ENCODE data around the gene PADI2. TPM values are rescaled to one million over a fixed set of nuclear protein-coding genes. Genes with fewer than 3 reads are reported as not detected.

The PADI2 gene
- total and polyA plus RNA-seq, 2 experiments from 2014 or later = 1.7 to 4.3 TPM

- ATAC-seq (no peak), DNase-seq (ENCODE audit: low spot score) (no peak)
- H3K36me3 Mint-ChIP-seq (ENCODE audit: low read depth) = no peaks in the 10 kb centered on the region
- no peak overlapping the region for H2AFZ ChIP-seq
- H3K4me1 Mint-ChIP-seq = peaks cover 21% of the 10 kb centered on the region
- no peak overlapping the region for H3K4me3 ChIP-seq
- H3F3A ChIP-seq (replicated peaks; ENCODE audit: low read depth) = no peaks in the 10 kb centered on the region
- H3K79me2 ChIP-seq (replicated peaks; ENCODE audit: insufficient read depth) = no peaks in the 10 kb centered on the region
- no peak overlapping the region for H3K4me2 ChIP-seq
- no peak overlapping the region for H3K27ac ChIP-seq (ENCODE audit: low read depth)
- H3K4me3 Mint-ChIP-seq = no peak overlapping the region
- H4K20me1 ChIP-seq (replicated peaks; ENCODE audit: insufficient read depth) = no peaks in the 10 kb centered on the region
- peaks cover 2% of the 10 kb centered on the region; the same call in 1 of the 3 replicates for H3K9me3 Mint-ChIP-seq
- no peak for TF ChIP-seq STAT1 (IDR thresholded peaks at IDR 0.05; ENCODE audit: unreplicated experiment)
- TF ChIP-seq ZNF331 (CRISPR knock-in tag; IDR thresholded peaks at IDR 0.05; ENCODE audit: low read depth) = no peak
- no peak for TF ChIP-seq JUNB (IDR thresholded peaks at IDR 0.05; ENCODE audit: unreplicated experiment)
- TF ChIP-seq, protein P1, sequence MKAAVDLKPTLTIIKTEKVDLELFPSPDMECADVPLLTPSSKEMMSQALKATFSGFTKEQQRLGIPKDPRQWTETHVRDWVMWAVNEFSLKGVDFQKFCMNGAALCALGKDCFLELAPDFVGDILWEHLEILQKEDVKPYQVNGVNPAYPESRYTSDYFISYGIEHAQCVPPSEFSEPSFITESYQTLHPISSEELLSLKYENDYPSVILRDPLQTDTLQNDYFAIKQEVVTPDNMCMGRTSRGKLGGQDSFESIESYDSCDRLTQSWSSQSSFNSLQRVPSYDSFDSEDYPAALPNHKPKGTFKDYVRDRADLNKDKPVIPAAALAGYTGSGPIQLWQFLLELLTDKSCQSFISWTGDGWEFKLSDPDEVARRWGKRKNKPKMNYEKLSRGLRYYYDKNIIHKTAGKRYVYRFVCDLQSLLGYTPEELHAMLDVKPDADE (IDR thresholded peaks at IDR 0.05) = no peak
- TF ChIP-seq NANOG (IDR thresholded peaks at IDR 0.05; ENCODE audit: borderline replicate concordance) = no peak
- no peaks in the 10 kb centered on the region for H3K27me3 ChIP-seq (ENCODE audit: insufficient read depth)
- H3K27me3 Mint-ChIP-seq (ENCODE audit: insufficient read depth, low read depth, poor library complexity) = peaks cover 9% of the 10 kb centered on the region
- no peaks in the 10 kb centered on the region for H3K36me3 ChIP-seq (ENCODE audit: insufficient read depth)
- peaks cover 12% of the 10 kb centered on the region for H3K4me1 ChIP-seq (ENCODE audit: insufficient read depth)
- 0 out of 2 replicates have a peak, but pooled peaks cover 3% of the 10 kb centered on the region for H3K9me2 ChIP-seq (ENCODE audit: insufficient read depth)
- no peak overlapping the region for H3K27ac Mint-ChIP-seq
These were observed 44.8 kb upstream of the PADI2 start for GRCh38 chr1:17163789-17164666.

DNA sequence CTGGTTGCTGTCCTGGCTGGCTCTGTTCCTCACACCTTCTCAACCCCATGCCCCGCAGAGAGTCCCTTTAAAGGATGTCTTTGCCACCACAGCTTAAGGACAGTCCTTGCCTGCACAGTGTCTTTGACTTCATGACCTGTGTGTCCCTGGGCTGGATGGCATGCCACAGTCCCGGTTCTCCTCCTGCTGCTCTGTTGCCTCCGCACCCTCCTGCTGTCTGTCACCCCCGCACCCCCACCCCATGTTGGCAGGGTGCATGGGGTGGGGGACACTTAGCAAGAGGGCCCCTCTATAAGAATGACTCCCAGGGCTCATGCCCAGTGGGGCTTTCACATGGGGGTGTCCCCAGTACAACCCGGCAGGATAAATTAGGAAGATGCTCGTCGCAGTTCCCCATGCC lies 44.1 kb upstream of the PADI2 start:
- Histone ChIP-seq H3F3A (replicated peaks; ENCODE audit: low read depth) (no peaks in the 10 kb centered on the region), H3K9me2 (ENCODE audit: insufficient read depth) (0 out of 2 replicates have a peak, but pooled peaks cover 3% of the 10 kb centered on the region), H3K27me3 (ENCODE audit: insufficient read depth) (no peaks in the 10 kb centered on the region), H3K4me2 (no peak overlapping the region), H3K4me1 (ENCODE audit: insufficient read depth) (peaks cover 12% of the 10 kb centered on the region), H4K20me1 (replicated peaks; ENCODE audit: insufficient read depth) (no peaks in the 10 kb centered on the region), H3K4me3 (no peak overlapping the region), H2AFZ (no peak overlapping the region), H3K27ac (ENCODE audit: low read depth) (no peak overlapping the region), H3K79me2 (replicated peaks; ENCODE audit: insufficient read depth) (no peaks in the 10 kb centered on the region), H3K36me3 (ENCODE audit: insufficient read depth) (no peaks in the 10 kb centered on the region)
- DNase-seq (ENCODE audit: low spot score) = no peak
- ATAC-seq = no peak
- Mint-ChIP-seq H3K4me3 (no peak overlapping the region), H3K27ac (no peak overlapping the region), H3K36me3 (ENCODE audit: low read depth) (peaks cover 4% of the 10 kb centered on the region; the same call in 1 of the 3 replicates), H3K27me3 (ENCODE audit: insufficient read depth, low read depth, poor library complexity) (peaks cover 9% of the 10 kb centered on the region), H3K9me3 (peaks cover 5% of the 10 kb centered on the region; the same call in 1 of the 3 replicates), H3K4me1 (peaks cover 24% of the 10 kb centered on the region)
- TF ChIP-seq ZNF331 (CRISPR knock-in tag; IDR thresholded peaks at IDR 0.05; ENCODE audit: low read depth) (no peak), NANOG (IDR thresholded peaks at IDR 0.05; ENCODE audit: borderline replicate concordance) (no peak), EZH2phosphoT487 (IDR thresholded peaks at IDR 0.05; ENCODE audit: unreplicated experiment) (no peak), JUNB (IDR thresholded peaks at IDR 0.05; ENCODE audit: unreplicated experiment) (no peak), CREB1 (CRISPR knock-in tag; IDR thresholded peaks at IDR 0.05; ENCODE audit: low read depth) (no peak)
- TF ChIP-seq, protein P2, sequence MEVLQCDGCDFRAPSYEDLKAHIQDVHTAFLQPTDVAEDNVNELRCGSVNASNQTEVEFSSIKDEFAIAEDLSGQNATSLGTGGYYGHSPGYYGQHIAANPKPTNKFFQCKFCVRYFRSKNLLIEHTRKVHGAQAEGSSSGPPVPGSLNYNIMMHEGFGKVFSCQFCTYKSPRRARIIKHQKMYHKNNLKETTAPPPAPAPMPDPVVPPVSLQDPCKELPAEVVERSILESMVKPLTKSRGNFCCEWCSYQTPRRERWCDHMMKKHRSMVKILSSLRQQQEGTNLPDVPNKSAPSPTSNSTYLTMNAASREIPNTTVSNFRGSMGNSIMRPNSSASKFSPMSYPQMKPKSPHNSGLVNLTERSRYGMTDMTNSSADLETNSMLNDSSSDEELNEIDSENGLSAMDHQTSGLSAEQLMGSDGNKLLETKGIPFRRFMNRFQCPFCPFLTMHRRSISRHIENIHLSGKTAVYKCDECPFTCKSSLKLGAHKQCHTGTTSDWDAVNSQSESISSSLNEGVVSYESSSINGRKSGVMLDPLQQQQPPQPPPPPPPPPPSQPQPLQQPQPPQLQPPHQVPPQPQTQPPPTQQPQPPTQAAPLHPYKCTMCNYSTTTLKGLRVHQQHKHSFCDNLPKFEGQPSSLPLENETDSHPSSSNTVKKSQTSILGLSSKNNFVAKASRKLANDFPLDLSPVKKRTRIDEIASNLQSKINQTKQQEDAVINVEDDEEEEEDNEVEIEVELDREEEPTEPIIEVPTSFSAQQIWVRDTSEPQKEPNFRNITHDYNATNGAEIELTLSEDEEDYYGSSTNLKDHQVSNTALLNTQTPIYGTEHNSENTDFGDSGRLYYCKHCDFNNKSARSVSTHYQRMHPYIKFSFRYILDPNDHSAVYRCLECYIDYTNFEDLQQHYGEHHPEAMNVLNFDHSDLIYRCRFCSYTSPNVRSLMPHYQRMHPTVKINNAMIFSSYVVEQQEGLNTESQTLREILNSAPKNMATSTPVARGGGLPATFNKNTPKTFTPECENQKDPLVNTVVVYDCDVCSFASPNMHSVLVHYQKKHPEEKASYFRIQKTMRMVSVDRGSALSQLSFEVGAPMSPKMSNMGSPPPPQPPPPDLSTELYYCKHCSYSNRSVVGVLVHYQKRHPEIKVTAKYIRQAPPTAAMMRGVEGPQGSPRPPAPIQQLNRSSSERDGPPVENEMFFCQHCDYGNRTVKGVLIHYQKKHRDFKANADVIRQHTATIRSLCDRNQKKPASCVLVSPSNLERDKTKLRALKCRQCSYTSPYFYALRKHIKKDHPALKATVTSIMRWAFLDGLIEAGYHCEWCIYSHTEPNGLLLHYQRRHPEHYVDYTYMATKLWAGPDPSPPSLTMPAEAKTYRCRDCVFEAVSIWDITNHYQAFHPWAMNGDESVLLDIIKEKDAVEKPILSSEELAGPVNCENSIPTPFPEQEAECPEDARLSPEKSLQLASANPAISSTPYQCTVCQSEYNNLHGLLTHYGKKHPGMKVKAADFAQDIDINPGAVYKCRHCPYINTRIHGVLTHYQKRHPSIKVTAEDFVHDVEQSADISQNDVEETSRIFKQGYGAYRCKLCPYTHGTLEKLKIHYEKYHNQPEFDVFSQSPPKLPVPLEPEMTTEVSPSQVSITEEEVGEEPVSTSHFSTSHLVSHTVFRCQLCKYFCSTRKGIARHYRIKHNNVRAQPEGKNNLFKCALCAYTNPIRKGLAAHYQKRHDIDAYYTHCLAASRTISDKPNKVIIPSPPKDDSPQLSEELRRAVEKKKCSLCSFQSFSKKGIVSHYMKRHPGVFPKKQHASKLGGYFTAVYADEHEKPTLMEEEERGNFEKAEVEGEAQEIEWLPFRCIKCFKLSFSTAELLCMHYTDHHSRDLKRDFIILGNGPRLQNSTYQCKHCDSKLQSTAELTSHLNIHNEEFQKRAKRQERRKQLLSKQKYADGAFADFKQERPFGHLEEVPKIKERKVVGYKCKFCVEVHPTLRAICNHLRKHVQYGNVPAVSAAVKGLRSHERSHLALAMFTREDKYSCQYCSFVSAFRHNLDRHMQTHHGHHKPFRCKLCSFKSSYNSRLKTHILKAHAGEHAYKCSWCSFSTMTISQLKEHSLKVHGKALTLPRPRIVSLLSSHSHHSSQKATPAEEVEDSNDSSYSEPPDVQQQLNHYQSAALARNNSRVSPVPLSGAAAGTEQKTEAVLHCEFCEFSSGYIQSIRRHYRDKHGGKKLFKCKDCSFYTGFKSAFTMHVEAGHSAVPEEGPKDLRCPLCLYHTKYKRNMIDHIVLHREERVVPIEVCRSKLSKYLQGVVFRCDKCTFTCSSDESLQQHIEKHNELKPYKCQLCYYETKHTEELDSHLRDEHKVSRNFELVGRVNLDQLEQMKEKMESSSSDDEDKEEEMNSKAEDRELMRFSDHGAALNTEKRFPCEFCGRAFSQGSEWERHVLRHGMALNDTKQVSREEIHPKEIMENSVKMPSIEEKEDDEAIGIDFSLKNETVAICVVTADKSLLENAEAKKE (CRISPR knock-in tag; IDR thresholded peaks at IDR 0.05) = no peak
- TF ChIP-seq, protein P1 (IDR thresholded peaks at IDR 0.05) = no peak
